MCF 10A (cell line): ENCODE data around the gene VPS29. TPM values are rescaled to one million over a fixed set of nuclear protein-coding genes. Genes with fewer than 3 reads are reported as not detected.
"Not testable (repeated sequence)": the region's sequence is repeated elsewhere in the genome, so short reads cannot be mapped to it uniquely, and the experiment has no call there.

ENCODE experiments used
- BruUV-seq: library from RNA; stranded (reverse); fragments of 400-500 nt; replicated peaks from 2 replicates; lab custom pipeline; 2021; lab: Mats Ljungman, UMichigan
- CTCF ChIA-PET: fragments of 300-600 bp; sonication (Branson Sonifier 250); formaldehyde crosslinking; extraction: SDS; loops from one replicate; lab custom pipeline; 2021; ENCODE audit warnings: antibody characterized with exemption, inconsistent platforms; lab: Yijun Ruan, JAX
- POLR2A ChIA-PET: fragments of 300-600, 350-650 bp; sonication (Branson Sonifier 250); formaldehyde crosslinking; extraction: SDS; loops from one replicate; lab custom pipeline; 2020; ENCODE audit warnings: antibody characterized with exemption, inconsistent platforms; lab: Yijun Ruan, JAX
- DNase-seq: peaks from one replicate; pipeline ENCODE4 v3.0.0-alpha.2; 2018; ENCODE audit not compliant: unreplicated experiment
- H3K27ac Mint-ChIP-seq: one replicate; pipeline ENCODE4 v1.8.0; 2022; ENCODE audit warnings: mild to moderate bottlenecking, low read depth, mixed read lengths; ENCODE audit not compliant: unreplicated experiment
- H3K27me3 Mint-ChIP-seq: one replicate; pipeline ENCODE4 v1.8.0; 2022; ENCODE audit warnings: mixed read lengths; ENCODE audit not compliant: insufficient read depth, unreplicated experiment
- H3K36me3 Mint-ChIP-seq: one replicate; pipeline ENCODE4 v1.8.0; 2022; ENCODE audit warnings: mild to moderate bottlenecking, moderate library complexity, mixed read lengths; ENCODE audit not compliant: insufficient read depth, unreplicated experiment
- H3K4me1 Mint-ChIP-seq: one replicate; pipeline ENCODE4 v1.8.0; 2022; ENCODE audit warnings: mixed read lengths; ENCODE audit not compliant: insufficient read depth, unreplicated experiment
- H3K4me3 Mint-ChIP-seq: one replicate; pipeline ENCODE4 v1.8.0; 2022; ENCODE audit warnings: mild to moderate bottlenecking, moderate library complexity, mixed read lengths; ENCODE audit not compliant: unreplicated experiment
- H3K9me3 Mint-ChIP-seq: one replicate; pipeline ENCODE4 v1.8.0; 2022; ENCODE audit warnings: mixed read lengths; ENCODE audit not compliant: unreplicated experiment
- CTCF ChIP-seq: fragments of 200-600 bp; IDR thresholded peaks from one replicate; pipeline ENCODE4 v1.8.0; 2022; ENCODE audit warnings: antibody characterized with exemption, mild to moderate bottlenecking; ENCODE audit not compliant: unreplicated experiment
- intact Hi-C: fragments of 100-400 bp; cut with micrococcal nuclease; formaldehyde crosslinking; loops from 2 replicates; pipeline ENCODE4 v1.14.1; 2022
- total RNA-seq: library from RNA; stranded (reverse); gene quantifications from 2 replicates; pipeline ENCODE4 v1.2.3, GENCODE V29; 2022

Gene VPS29
- total RNA-seq, 1 experiment from 2014 or later = 131 TPM

DNA sequence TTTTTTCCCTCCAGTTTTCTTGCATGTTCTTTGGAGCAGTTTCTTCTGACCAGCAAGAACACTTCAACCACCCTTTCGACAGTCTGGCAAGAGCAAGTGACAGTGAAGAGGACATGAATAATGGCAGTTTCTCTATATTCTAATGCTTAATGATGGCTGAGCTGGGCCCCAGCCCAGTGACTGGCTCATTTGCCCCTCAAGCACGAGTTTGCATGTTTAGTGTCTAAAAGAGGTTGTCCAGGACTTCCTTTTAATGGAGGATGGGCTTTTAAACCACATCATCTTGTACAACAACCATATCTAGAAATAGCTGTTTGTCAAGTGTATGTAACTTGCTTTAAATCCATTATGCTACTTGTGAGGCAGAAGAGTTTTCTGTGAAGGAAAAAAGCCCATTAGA lies 28.6 kb upstream of the VPS29 start:
- TF ChIP-seq CTCF = no peak
- Mint-ChIP-seq H3K9me3 (no peaks in the 10 kb centered on the region), H3K36me3 (peaks cover 92% of the 10 kb centered on the region), H3K4me1 (peaks cover 10% of the 10 kb centered on the region), H3K27ac (no peak overlapping the region), H3K27me3 (no peaks in the 10 kb centered on the region), H3K4me3 (no peak overlapping the region)
- POLR2A ChIA-PET = interaction anchor here (0.5 to 14.4 kb wide), 11 partner anchors 8 to 701 kb away, joined by 3 to 351 read pairs (median 10); partner anchors contain the start of genes GPN3, RAD9B and VPS29
- no TSS peak for BruUV-seq
- intact Hi-C loops = no loop called here
- CTCF ChIA-PET = interaction anchor here (0.5 to 0.7 kb wide), 3 partner anchors 12 to 59 kb away, joined by 3 to 4 read pairs (median 3); no protein-coding TSS in a partner anchor
- no peak for DNase-seq

DNA sequence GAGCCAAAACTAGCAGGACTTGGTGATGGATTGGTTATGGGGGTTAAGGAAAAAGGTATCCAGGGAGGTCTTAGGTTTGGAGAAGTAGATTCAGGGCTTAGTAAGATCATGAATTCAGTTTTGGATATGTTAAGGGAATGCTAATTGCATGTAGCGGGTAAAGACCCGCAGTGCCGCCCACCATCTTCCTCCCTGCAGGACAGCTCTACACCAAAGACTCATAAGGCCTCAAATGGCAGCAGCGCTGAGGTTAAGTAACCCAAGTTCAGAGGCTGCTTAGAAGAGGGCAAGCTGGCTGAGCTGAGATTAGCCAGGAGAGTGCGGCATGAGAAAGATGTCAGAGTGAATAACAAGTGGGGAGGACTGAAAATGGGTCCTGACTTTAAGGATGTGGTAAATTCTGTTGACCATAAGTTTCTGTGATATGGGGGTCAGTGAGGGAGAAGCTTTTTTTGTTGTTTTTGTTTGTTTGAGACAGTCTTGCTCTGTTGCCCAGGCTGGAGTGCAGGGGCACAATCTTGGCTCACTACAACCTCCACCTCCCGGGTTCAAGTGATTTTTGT lies 26.4 kb upstream of the VPS29 start:
- ChIA-PET POLR2A (interaction anchor here (0.7 to 14.4 kb wide), 11 partner anchors 8 to 74 kb away, joined by 3 to 351 read pairs (median 7); partner anchors contain the start of genes FAM216A, GPN3, RAD9B and VPS29), CTCF (interaction anchor here (0.5 to 3.9 kb wide), 3 partner anchors 11 to 73 kb away, joined by 3 to 42 read pairs (median 6); no protein-coding TSS in a partner anchor)
- no TSS peak for BruUV-seq
- TF ChIP-seq CTCF = no peak
- peaks cover 71% of the 10 kb centered on the region for H3K36me3 Mint-ChIP-seq
- H3K4me3 Mint-ChIP-seq = no peak overlapping the region
- no peak overlapping the region for H3K27ac Mint-ChIP-seq
- no peaks in the 10 kb centered on the region for H3K9me3 Mint-ChIP-seq
- no peaks in the 10 kb centered on the region for H3K27me3 Mint-ChIP-seq
- H3K4me1 Mint-ChIP-seq = peaks cover 10% of the 10 kb centered on the region
- no peak for DNase-seq
- intact Hi-C loops = no loop called here

DNA sequence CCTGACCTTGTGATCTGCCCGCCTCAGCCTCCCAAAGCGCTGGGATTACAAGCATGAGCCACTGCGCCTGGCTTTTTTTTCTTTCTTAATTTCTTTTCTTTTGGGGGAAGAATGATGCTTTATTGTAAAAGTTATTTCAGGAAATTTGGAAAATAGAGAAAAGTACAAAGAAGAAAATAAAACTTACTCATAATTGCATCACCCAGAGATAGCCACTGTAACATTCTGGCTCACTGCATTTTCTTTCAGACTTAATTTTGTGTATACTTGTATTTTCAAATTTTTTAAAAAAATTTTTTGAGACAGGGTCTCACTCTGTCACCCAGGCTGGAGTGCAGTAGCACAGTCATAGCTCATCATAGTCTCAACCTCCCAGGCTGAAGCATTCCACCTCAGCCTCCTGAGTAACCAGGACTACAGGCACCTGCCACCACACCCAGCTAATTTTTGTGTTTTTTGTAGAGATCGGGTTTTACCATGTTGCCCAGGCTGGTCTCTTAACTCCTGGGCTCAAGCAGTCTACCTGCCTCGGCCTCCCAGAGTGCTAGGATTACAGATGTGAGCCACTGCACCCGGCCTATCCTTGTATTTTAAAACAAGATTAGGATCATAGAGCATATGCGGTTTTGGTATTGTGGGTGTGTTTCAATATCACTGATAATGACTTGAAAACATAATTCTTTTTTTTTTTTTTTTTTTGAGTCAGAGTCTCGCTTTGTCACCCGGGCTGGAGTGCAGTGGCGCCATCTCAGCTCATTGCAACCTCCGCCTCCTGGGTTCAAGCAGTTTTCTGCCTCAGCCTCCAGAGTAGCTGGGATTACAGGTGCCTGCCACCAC lies 19.2 kb upstream of the VPS29 start:
- ChIA-PET POLR2A (interaction anchor here (1.7 to 3.4 kb wide), 2 partner anchors 10 to 17 kb away, joined by 5 to 16 read pairs; no protein-coding TSS in a partner anchor), CTCF (interaction anchor here (0.6 to 1.2 kb wide), 2 partner anchors 79 to 241 kb away, joined by 3 to 6 read pairs; no protein-coding TSS in a partner anchor)
- H3K36me3 Mint-ChIP-seq, H3K9me3 Mint-ChIP-seq, intact Hi-C loops, BruUV-seq, DNase-seq, H3K4me1 Mint-ChIP-seq, H3K4me3 Mint-ChIP-seq, H3K27ac Mint-ChIP-seq, H3K27me3 Mint-ChIP-seq: not testable (repeated sequence)

DNA sequence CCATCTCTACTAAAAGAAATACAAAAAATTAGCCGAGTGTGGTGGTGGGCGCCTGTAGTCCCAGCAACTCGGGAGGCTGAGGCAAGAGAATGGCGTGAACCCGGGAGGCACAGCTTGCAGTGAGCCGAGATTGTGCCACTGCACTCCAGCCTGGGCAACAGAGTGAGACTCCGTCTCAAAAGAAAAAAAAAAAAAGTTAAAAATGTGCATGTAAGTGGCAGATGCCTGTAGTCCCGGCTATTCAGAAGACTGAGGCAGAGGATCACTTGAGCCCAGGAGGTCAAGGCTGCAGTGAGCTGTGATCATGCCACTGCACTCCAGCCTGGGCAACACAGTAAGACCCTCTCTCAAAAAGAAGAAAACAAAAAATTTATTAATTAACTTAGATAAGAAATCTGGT lies 16.1 kb upstream of the VPS29 start:
- POLR2A ChIA-PET = interaction anchor here (1.2 to 3.4 kb wide), 2 partner anchors 10 to 13 kb away, joined by 8 to 16 read pairs; no protein-coding TSS in a partner anchor
- H3K36me3 Mint-ChIP-seq, intact Hi-C loops, H3K4me3 Mint-ChIP-seq, H3K27ac Mint-ChIP-seq, BruUV-seq, H3K27me3 Mint-ChIP-seq, H3K4me1 Mint-ChIP-seq, DNase-seq, H3K9me3 Mint-ChIP-seq: not testable (repeated sequence)
- CTCF ChIA-PET = interaction anchor here (0.5 to 12.2 kb wide), 2 partner anchors 74 to 83 kb away, joined by 3 to 239 read pairs; no protein-coding TSS in a partner anchor
